HepG2 (cell line): ENCODE results near the gene RCCD1. TPM values are rescaled to one million over a fixed set of nuclear protein-coding genes. Genes with fewer than 3 reads are reported as not detected.

Experiments used
- ATAC-seq: fragments of 200-7000 bp; cut with Tn5 transposase; 3 replicates; pipeline ENCODE4 v1.9.1; 2020; ENCODE audit warnings: mild to moderate bottlenecking, moderate library complexity
- BruUV-seq: library from RNA; stranded (reverse); fragments of 400-500 nt; replicated peaks from 2 replicates; lab custom pipeline; 2021; lab: Mats Ljungman, UMichigan
- CTCF ChIA-PET: fragments of 300-600 bp; formaldehyde crosslinking; extraction: SDS; loops from one replicate; lab custom pipeline; 2021; ENCODE audit warnings: low total read pairs, inconsistent platforms, low intra/inter-chr PET ratio; lab: Yijun Ruan, JAX
- POLR2A ChIA-PET: fragments of 350-600 bp; sonication (Branson Sonifier 250); formaldehyde crosslinking; loops from one replicate; lab custom pipeline; 2020; ENCODE audit warnings: antibody characterized with exemption, inconsistent platforms; lab: Yijun Ruan, JAX
- DNase-seq: peaks from one replicate; pipeline ENCODE4 v3.0.0-alpha.2; 2015; ENCODE audit warnings: low spot score
- FAIRE-seq: peaks from 3 replicates; lab custom pipeline; 2011; peaks lifted over from hg19 to GRCh38; lab: Jason Lieb, UNC
- H2AFZ ChIP-seq: one replicate; pipeline ENCODE4 v1.6.1; 2011; ENCODE audit warnings: low read length, inconsistent platforms
- H3K27ac ChIP-seq: fragments of 300-600 bp; 3 replicates; pipeline ENCODE4 v1.8.0; 2011; ENCODE audit warnings: mixed run types, mild to moderate bottlenecking, mixed read lengths, low read length, inconsistent platforms; ENCODE audit not compliant: insufficient read depth; ENCODE audit errors: extremely low read length
- H3K27me3 ChIP-seq, 2 experiments: fragments of 200-600 bp in 1 of 2; 2 replicates in 1 of 2; 3 replicates in 1 of 2; pipeline versions ENCODE4 v1.6.0 to v1.8.0; 2011; ENCODE audit warnings: low read length in 2 of 2, mild to moderate bottlenecking in 2 of 2, moderate library complexity in 2 of 2, inconsistent platforms in 1 of 2; ENCODE audit not compliant: insufficient read depth in 2 of 2, control insufficient read depth in 1 of 2
- H3K36me3 ChIP-seq, 2 experiments: fragments of 200-600 bp in 1 of 2; replicated peaks in 1 of 2; 2 replicates in 1 of 2; 3 replicates in 1 of 2; pipeline versions ENCODE4 v1.5.1 to v1.8.0; 2011; ENCODE audit warnings: low read length in 2 of 2, inconsistent platforms in 1 of 2; ENCODE audit not compliant: insufficient read depth in 2 of 2, control insufficient read depth in 1 of 2
- H3K4me1 ChIP-seq: 2 replicates; pipeline ENCODE4 v1.5.1; 2012; ENCODE audit warnings: low read length, inconsistent platforms; ENCODE audit not compliant: insufficient read depth
- H3K4me2 ChIP-seq: 2 replicates; pipeline ENCODE4 v1.6.0; 2011; ENCODE audit warnings: low read depth, low read length, inconsistent platforms
- H3K4me3 ChIP-seq, 3 experiments: fragments of 200-600 bp in 1 of 3; sonication (generic), shearing (Covaris generic) in 1 of 3; replicated peaks in 1 of 3; 2 replicates each; pipeline ENCODE4 v1.5.1; 2011 to 2016; ENCODE audit warnings: low read length in 3 of 3, inconsistent platforms in 2 of 3, low read depth in 2 of 3, mild to moderate bottlenecking in 2 of 3, control low read depth in 1 of 3, mixed read lengths in 1 of 3; ENCODE audit not compliant: insufficient read depth in 1 of 3
- H3K79me2 ChIP-seq: one replicate; pipeline ENCODE4 v1.6.1; 2011; ENCODE audit warnings: low read length, inconsistent platforms; ENCODE audit not compliant: insufficient read depth
- H3K9ac ChIP-seq: 2 replicates; pipeline ENCODE4 v1.6.0; 2011; ENCODE audit warnings: mild to moderate bottlenecking, low read depth, low read length, inconsistent platforms; ENCODE audit not compliant: insufficient read depth
- H3K9me3 ChIP-seq: 2 replicates; pipeline ENCODE4 v1.5.1; 2012; ENCODE audit warnings: mild to moderate bottlenecking, low read length
- H4K20me1 ChIP-seq: 2 replicates; pipeline ENCODE4 v1.6.0; 2011; ENCODE audit warnings: inconsistent platforms, mild to moderate bottlenecking, low read length, moderate library complexity; ENCODE audit not compliant: insufficient read depth
- ETV6 ChIP-seq: sonication (generic); formaldehyde crosslinking; conservative IDR thresholded peaks from 2 replicates; pipeline ENCODE4 v1.4.0; 2020; ENCODE audit warnings: missing genetic modification reagents
- HMGA1 ChIP-seq: sonication (generic); formaldehyde crosslinking; conservative IDR thresholded peaks from 2 replicates; pipeline ENCODE4 v1.4.0; 2020; ENCODE audit warnings: missing genetic modification reagents
- NFE2L2 ChIP-seq: fragments of 150-350 bp; IDR thresholded peaks from 2 replicates; pipeline ENCODE4 v1.6.1; 2014; ENCODE audit warnings: low read length
- NFYC ChIP-seq: IDR thresholded peaks from 2 replicates; pipeline ENCODE4 v1.6.1; 2016; ENCODE audit warnings: missing genetic modification reagents, missing compliant biosample characterization
- PAF1 ChIP-seq: IDR thresholded peaks from 2 replicates; pipeline ENCODE4 v1.6.1; 2016; ENCODE audit warnings: missing genetic modification reagents, missing compliant biosample characterization
- PHF8 ChIP-seq: sonication (generic); formaldehyde crosslinking; IDR thresholded peaks from 2 replicates; pipeline ENCODE4 v1.5.0; 2020; ENCODE audit warnings: missing genetic modification reagents
- SOX13 ChIP-seq, 3 experiments: fragments of 450-650 bp in 1 of 3; sonication (generic) in 1 of 3; formaldehyde crosslinking in 1 of 3; IDR thresholded peaks in 2 of 3; conservative IDR thresholded peaks in 1 of 3; 2 replicates each; pipeline versions ENCODE4 v1.5.0 to v1.6.1; 2016 to 2020; ENCODE audit warnings: antibody characterized with exemption in 1 of 3, mild to moderate bottlenecking in 1 of 3, missing compliant biosample characterization in 1 of 3, missing genetic modification reagents in 1 of 3, moderate library complexity in 1 of 3
- ZBTB42 ChIP-seq: sonication (generic); formaldehyde crosslinking; IDR thresholded peaks from 2 replicates; pipeline ENCODE4 v1.5.0; 2020; ENCODE audit warnings: mild to moderate bottlenecking, missing genetic modification reagents
- ZNF24 ChIP-seq: fragments of 450-650 bp; IDR thresholded peaks from 2 replicates; pipeline ENCODE4 v1.6.1; 2017; ENCODE audit warnings: antibody characterized with exemption, mild to moderate bottlenecking
- ZNF30 ChIP-seq: sonication (generic); formaldehyde crosslinking; IDR thresholded peaks from 2 replicates; pipeline ENCODE4 v1.5.0; 2020; ENCODE audit warnings: mild to moderate bottlenecking, missing genetic modification reagents
- ZNF335 ChIP-seq: sonication (generic); formaldehyde crosslinking; IDR thresholded peaks from 2 replicates; pipeline ENCODE4 v1.4.0; 2020; ENCODE audit warnings: missing genetic modification reagents
- ZSCAN30 ChIP-seq: sonication (generic); formaldehyde crosslinking; IDR thresholded peaks from 2 replicates; pipeline ENCODE4 v1.5.0; 2020; ENCODE audit warnings: mild to moderate bottlenecking, missing genetic modification reagents
- WGBS: methylation state at CpG from one replicate; pipeline ENCODE4 v1.1.6; 2017; ENCODE audit warnings: low lambda C conversion rate; 5-methylcytosine and 5-hydroxymethylcytosine counted together
- in situ Hi-C: cut with HindIII; loops from 2 replicates; pipeline ENCODE4 v1.10.0; 2017; ENCODE audit warnings: low pct_unique_long_range_greater_than_20kb; ENCODE audit not compliant: extremely low pct_ligation_motif_present
- intact Hi-C: fragments of 100-400 bp; cut with micrococcal nuclease; formaldehyde crosslinking; loops from one replicate; pipeline ENCODE4 v1.10.0; 2022; ENCODE audit not compliant: unreplicated experiment
- polyA plus RNA-seq, 8 experiments: library from polyadenylated mRNA; depleted of rRNA in 3 of 8; stranded (reverse) in 7 of 8; unstranded in 1 of 8; fragments of >200 nt; fragmentation: Illumina TruSeq in 4 of 8; extraction: Trizol in 4 of 8; gene quantifications; 2 replicates each; pipeline versions ENCODE4 v1.2.1 to v1.2.3, GENCODE V29; 2011 to 2016; ENCODE audit warnings: low read depth in 4 of 8, missing spikeins in 1 of 8, mixed read lengths in 1 of 8; ENCODE audit not compliant: insufficient read depth in 1 of 8
- total RNA-seq, 5 experiments: library from RNA; depleted of rRNA; stranded (reverse); fragments of >200 nt; fragmentation: Illumina TruSeq; extraction: Trizol; gene quantifications; 2 replicates each; pipeline ENCODE4 v1.2.3, GENCODE V29; 2016; ENCODE audit warnings: low read depth in 1 of 5
- TF ChIP-seq, protein P1 (sequence below): conservative IDR thresholded peaks from 2 replicates; pipeline ENCODE4 v1.6.1; 2018; ENCODE audit warnings: missing genetic modification reagents
- TF ChIP-seq, protein P2 (sequence below): sonication (generic); formaldehyde crosslinking; conservative IDR thresholded peaks from 2 replicates; pipeline ENCODE4 v1.8.0; 2022; ENCODE audit warnings: low read depth, missing genetic modification reagents
- TF ChIP-seq, protein P3 (sequence below): sonication (generic); formaldehyde crosslinking; IDR thresholded peaks from 2 replicates; pipeline ENCODE4 v1.4.0; 2020; ENCODE audit warnings: missing genetic modification reagents, borderline replicate concordance
- TF ChIP-seq, protein P4 (sequence below): sonication (generic); formaldehyde crosslinking; IDR thresholded peaks from 2 replicates; pipeline ENCODE4 v1.8.1; 2023; ENCODE audit warnings: mild to moderate bottlenecking, inconsistent platforms, moderate library complexity, missing genetic modification reagents, borderline replicate concordance

The RCCD1 gene
- total and polyA plus RNA-seq, 2 of the 13 experiments (the other 11 are each of a cell fraction or from before 2014, with no cell fraction given): 14.1 to 15.1 TPM

DNA sequence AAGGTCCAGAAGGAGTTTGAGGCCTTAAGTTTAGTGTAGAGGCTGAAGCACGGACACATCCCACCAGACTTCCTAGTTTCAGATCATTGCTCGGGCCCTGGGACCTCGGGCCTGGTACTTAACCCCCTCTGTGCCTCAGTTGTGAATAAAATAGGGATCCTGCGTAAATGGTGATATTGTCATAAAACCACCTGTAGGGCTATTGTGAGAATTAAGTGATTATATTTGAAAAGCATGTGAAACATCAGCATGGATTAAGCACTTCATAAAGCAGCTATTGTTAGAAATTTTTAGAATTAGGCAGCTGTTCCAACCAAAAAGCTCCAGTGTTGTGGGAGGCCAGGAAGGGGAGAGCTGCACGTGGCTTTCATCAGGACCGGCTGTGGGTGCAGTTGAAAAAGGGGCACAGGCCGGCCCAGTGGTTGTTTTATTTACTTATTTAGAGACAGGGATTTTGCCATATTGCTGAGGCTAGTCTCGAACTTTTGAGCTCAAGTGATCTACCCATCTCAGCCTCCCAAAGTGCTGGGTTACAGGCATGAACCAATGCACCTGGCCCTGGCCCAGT lies 4.4 kb downstream of the RCCD1 start (continued):
- TF ChIP-seq, protein P1, sequence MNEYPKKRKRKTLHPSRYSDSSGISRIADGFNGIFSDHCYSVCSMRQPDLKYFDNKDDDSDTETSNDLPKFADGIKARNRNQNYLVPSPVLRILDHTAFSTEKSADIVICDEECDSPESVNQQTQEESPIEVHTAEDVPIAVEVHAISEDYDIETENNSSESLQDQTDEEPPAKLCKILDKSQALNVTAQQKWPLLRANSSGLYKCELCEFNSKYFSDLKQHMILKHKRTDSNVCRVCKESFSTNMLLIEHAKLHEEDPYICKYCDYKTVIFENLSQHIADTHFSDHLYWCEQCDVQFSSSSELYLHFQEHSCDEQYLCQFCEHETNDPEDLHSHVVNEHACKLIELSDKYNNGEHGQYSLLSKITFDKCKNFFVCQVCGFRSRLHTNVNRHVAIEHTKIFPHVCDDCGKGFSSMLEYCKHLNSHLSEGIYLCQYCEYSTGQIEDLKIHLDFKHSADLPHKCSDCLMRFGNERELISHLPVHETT (CRISPR knock-in tag): no peak
- no peak for TF ChIP-seq ETV6 (CRISPR knock-in tag)
- TF ChIP-seq, protein P2, sequence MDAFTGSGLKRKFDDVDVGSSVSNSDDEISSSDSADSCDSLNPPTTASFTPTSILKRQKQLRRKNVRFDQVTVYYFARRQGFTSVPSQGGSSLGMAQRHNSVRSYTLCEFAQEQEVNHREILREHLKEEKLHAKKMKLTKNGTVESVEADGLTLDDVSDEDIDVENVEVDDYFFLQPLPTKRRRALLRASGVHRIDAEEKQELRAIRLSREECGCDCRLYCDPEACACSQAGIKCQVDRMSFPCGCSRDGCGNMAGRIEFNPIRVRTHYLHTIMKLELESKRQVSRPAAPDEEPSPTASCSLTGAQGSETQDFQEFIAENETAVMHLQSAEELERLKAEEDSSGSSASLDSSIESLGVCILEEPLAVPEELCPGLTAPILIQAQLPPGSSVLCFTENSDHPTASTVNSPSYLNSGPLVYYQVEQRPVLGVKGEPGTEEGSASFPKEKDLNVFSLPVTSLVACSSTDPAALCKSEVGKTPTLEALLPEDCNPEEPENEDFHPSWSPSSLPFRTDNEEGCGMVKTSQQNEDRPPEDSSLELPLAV: no peak
- no peak for TF ChIP-seq ZNF30
- no peak for TF ChIP-seq PAF1 (CRISPR knock-in tag)

DNA sequence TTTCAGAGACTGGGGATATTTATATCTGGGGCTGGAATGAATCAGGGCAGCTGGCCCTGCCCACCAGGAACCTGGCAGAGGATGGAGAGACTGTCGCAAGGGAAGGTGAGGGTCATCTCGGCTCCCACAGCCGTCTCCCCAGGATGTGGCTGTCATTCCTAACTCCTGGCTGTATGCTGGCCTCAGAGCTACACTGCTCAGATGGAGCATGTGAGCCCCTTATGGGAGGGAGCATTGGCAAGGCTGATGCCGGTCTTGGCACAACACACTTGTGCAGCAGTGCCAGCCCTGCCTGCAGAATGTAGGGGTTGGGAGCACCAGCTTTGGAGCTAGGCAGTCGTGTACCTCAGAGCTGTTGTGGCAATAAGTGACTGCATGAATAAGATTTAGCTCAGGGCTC lies 5.2 kb downstream of the RCCD1 start:
- no peaks in the 10 kb centered on the region for H3K27me3 ChIP-seq
- no TSS peak for BruUV-seq
- no peak overlapping the region for H3K9ac ChIP-seq
- H4K20me1 ChIP-seq: no peaks in the 10 kb centered on the region
- no peak overlapping the region for H3K4me2 ChIP-seq
- H3K4me1 ChIP-seq: peaks cover 11% of the 10 kb centered on the region
- POLR2A ChIA-PET: no interaction called here
- no peak overlapping the region for H3K4me3 ChIP-seq
- intact Hi-C loops (loop anchor here (5.0 kb wide), 1 partner anchor 72 kb away; no protein-coding TSS in a partner anchor), in situ Hi-C loops (no loop called here)
- peaks cover 13 to 44% of the 10 kb centered on the region in 2 experiments; a peak in 4 of 5 replicates for H3K36me3 ChIP-seq
- FAIRE-seq (no peak), ATAC-seq (no peak), DNase-seq (no peak)
- CTCF ChIA-PET: no interaction called here
- H3K27ac ChIP-seq: no peak overlapping the region
- no peak overlapping the region for H2AFZ ChIP-seq
- peaks cover 9% of the 10 kb centered on the region for H3K79me2 ChIP-seq
- H3K9me3 ChIP-seq: no peaks in the 10 kb centered on the region
- 96% methylated on average over 3 of the region's 5 CpGs for WGBS
- TF ChIP-seq ZNF335 (CRISPR knock-in tag): no peak
- TF ChIP-seq HMGA1 (CRISPR knock-in tag): no peak
- no peak for TF ChIP-seq ZNF24
- no peak for TF ChIP-seq ZBTB42 (CRISPR knock-in tag)
- TF ChIP-seq, protein P3, sequence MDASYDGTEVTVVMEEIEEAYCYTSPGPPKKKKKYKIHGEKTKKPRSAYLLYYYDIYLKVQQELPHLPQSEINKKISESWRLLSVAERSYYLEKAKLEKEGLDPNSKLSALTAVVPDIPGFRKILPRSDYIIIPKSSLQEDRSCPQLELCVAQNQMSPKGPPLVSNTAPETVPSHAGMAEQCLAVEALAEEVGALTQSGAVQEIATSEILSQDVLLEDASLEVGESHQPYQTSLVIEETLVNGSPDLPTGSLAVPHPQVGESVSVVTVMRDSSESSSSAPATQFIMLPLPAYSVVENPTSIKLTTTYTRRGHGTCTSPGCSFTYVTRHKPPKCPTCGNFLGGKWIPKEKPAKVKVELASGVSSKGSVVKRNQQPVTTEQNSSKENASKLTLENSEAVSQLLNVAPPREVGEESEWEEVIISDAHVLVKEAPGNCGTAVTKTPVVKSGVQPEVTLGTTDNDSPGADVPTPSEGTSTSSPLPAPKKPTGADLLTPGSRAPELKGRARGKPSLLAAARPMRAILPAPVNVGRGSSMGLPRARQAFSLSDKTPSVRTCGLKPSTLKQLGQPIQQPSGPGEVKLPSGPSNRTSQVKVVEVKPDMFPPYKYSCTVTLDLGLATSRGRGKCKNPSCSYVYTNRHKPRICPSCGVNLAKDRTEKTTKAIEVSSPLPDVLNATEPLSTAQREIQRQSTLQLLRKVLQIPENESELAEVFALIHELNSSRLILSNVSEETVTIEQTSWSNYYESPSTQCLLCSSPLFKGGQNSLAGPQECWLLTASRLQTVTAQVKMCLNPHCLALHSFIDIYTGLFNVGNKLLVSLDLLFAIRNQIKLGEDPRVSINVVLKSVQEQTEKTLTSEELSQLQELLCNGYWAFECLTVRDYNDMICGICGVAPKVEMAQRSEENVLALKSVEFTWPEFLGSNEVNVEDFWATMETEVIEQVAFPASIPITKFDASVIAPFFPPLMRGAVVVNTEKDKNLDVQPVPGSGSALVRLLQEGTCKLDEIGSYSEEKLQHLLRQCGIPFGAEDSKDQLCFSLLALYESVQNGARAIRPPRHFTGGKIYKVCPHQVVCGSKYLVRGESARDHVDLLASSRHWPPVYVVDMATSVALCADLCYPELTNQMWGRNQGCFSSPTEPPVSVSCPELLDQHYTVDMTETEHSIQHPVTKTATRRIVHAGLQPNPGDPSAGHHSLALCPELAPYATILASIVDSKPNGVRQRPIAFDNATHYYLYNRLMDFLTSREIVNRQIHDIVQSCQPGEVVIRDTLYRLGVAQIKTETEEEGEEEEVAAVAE (CRISPR knock-in tag): no peak
- no peak for TF ChIP-seq NFE2L2
- TF ChIP-seq PHF8 (CRISPR knock-in tag): no peak
- TF ChIP-seq, protein P4, sequence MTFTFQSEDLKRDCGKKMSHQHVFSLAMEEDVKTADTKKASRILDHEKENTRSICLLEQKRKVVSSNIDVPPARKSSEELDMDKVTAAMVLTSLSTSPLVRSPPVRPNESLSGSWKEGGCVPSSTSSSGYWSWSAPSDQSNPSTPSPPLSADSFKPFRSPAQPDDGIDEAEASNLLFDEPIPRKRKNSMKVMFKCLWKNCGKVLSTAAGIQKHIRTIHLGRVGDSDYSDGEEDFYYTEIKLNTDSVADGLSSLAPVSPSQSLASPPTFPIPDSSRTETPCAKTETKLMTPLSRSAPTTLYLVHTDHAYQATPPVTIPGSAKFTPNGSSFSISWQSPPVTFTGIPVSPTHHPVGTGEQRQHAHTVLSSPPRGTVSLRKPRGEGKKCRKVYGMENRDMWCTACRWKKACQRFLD (CRISPR knock-in tag): no peak
- no peak for TF ChIP-seq NFYC (CRISPR knock-in tag)
- TF ChIP-seq SOX13 (IDR thresholded peaks at IDR 0.05): no peak
- no peak for TF ChIP-seq SOX13 (CRISPR knock-in tag; conservative IDR thresholded peaks at IDR 0.05 in 1 of 2, IDR thresholded peaks at IDR 0.05 in 1 of 2)
- TF ChIP-seq ZSCAN30: no peak
